Breast epithelium (tissue), 4 donors: ENCODE measurements around the gene UBAC2. TPM values are rescaled to one million over a fixed set of nuclear protein-coding genes. Genes with fewer than 3 reads are reported as not detected.

Experiments
- DNase-seq, 2 donors: peaks; one replicate each; pipeline ENCODE4 v3.0.0-alpha.2; 2019; ENCODE audit warnings: low spot score in 2 of 2
- H3K27ac ChIP-seq, 2 donors: fragments of 200-600 bp; sonication (generic) in 1 of 2; one replicate each; pipeline ENCODE4 v1.5.1; 2016 to 2019; ENCODE audit warnings: mild to moderate bottlenecking in 1 of 2
- H3K27me3 ChIP-seq, 2 donors: fragments of 200-600 bp; sonication (generic) in 1 of 2; one replicate each; pipeline versions ENCODE4 v1.5.1 to v1.6.0; 2017 to 2019; ENCODE audit warnings: control low read depth in 1 of 2, mild to moderate bottlenecking in 1 of 2
- H3K36me3 ChIP-seq: fragments of 200-600 bp; one replicate; pipeline ENCODE4 v1.5.1; 2019
- H3K4me1 ChIP-seq, 2 donors: fragments of 200-600 bp; sonication (generic); one replicate each; pipeline ENCODE4 v1.5.1; 2016 to 2019; ENCODE audit warnings: control low read depth in 1 of 2
- H3K4me3 ChIP-seq, 3 donors: fragments of 200-600 bp; sonication (generic); 1 replicate in 2 of 3; 2 replicates in 1 of 3; pipeline ENCODE4 v1.5.1; 2016 to 2019; ENCODE audit warnings: mild to moderate bottlenecking in 3 of 3, moderate library complexity in 2 of 3
- H3K9me3 ChIP-seq, 2 donors: fragments of 200-600 bp; sonication (generic) in 1 of 2; one replicate each; pipeline ENCODE4 v1.5.1; 2016 to 2019; ENCODE audit warnings: control low read depth in 1 of 2
- CTCF ChIP-seq, 3 donors: fragments of 450-650 bp; IDR thresholded peaks; one replicate each; pipeline ENCODE4 v1.5.1; 2016 to 2017; ENCODE audit warnings: antibody characterized with exemption in 3 of 3, mild to moderate bottlenecking in 3 of 3, moderate library complexity in 3 of 3
- POLR2A ChIP-seq: fragments of 450-650 bp; IDR thresholded peaks from one replicate; pipeline ENCODE4 v1.6.1; 2016; ENCODE audit warnings: antibody characterized with exemption, mild to moderate bottlenecking, moderate library complexity
- POLR2AphosphoS5 ChIP-seq, 3 donors: sonication (generic); formaldehyde crosslinking; IDR thresholded peaks; one replicate each; pipeline ENCODE4 v1.6.1; 2017; ENCODE audit warnings: antibody characterized with exemption in 3 of 3
- intact Hi-C: fragments of 100-400 bp; cut with DNase I; formaldehyde crosslinking; loops from one replicate; pipeline ENCODE4 v1.15.1; 2023; ENCODE audit warnings: low total_unique reads
- total RNA-seq, 3 donors: library from RNA; depleted of rRNA; stranded (reverse); fragments of >200 nt; gene quantifications; one replicate each; pipeline ENCODE4 v1.1.0, GENCODE V29; 2016

Gene UBAC2
- total RNA-seq, 3 donors from 2014 or later = 64.6 to 72.8 (median 65.1) TPM

- no peak for DNase-seq
- Histone ChIP-seq H3K36me3 (no peaks in the 10 kb centered on the region), H3K4me1 (no peaks in the 10 kb centered on the region), H3K27me3 (no peaks in the 10 kb centered on the region), H3K27ac (no peak overlapping the region), H3K9me3 (no peaks in the 10 kb centered on the region), H3K4me3 (no peak overlapping the region)
- intact Hi-C loops = no loop called here
- TF ChIP-seq POLR2A = no peak
- no peak for TF ChIP-seq POLR2AphosphoS5 (IDR thresholded peaks at IDR 0.05)
- no peak for TF ChIP-seq CTCF (IDR thresholded peaks at IDR 0.05)
Measured at GRCh38 chr13:99412856-99413255, 212.2 kb downstream of the UBAC2 start.

DNA sequence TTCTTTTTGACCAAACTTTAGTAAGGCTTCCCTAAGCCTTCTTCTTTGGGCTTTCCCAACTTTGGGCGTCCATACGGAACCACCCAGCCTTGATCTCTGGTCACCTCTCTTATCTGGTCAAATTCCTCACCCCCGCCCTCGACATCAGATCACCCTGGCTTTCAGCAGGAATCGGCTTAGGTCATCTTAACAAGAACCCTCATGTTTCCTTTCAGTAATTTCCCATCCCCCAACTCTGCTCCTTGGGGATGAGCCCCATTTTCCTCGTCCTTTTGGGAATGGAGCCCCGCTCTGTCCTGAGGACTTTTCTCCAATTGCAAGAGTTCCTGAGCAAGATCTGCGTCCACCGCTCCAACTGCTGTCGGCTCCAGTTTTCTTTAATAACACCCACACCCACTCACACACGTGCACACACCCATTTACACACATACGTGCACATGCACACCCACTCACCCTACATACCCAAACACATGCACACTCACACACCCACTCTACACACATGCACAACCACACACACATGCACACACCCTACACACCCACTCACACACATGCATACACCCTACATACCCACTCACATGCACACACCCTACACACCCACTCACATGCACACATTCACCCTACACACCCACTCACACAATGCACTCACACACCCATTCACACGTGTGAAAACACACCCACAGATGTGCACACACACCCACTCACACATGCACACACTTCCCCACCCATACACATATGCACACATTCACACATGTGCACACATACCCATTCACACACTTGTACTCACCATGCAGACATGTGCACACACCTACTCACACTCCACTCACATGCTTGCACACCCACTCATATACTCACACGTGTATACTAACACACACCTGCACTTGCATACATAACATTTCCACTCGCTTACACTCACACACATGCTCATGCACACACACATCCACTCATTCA, 213.7 kb downstream of the UBAC2 start:
- peak in 1 of 2 donors; percentile 17 for DNase-seq
- H3K4me3 ChIP-seq = no peak overlapping the region
- no peaks in the 10 kb centered on the region for H3K9me3 ChIP-seq
- no peaks in the 10 kb centered on the region for H3K4me1 ChIP-seq
- H3K36me3 ChIP-seq = no peaks in the 10 kb centered on the region
- H3K27me3 ChIP-seq = no peaks in the 10 kb centered on the region
- TF ChIP-seq CTCF (IDR thresholded peaks at IDR 0.05) = no peak
- intact Hi-C loops = no loop called here
- no peak overlapping the region for H3K27ac ChIP-seq

- intact Hi-C loops = no loop called here
- H3K4me3 ChIP-seq = no peak overlapping the region
- no peaks in the 10 kb centered on the region for H3K27me3 ChIP-seq
- H3K9me3 ChIP-seq = no peaks in the 10 kb centered on the region
- TF ChIP-seq CTCF (IDR thresholded peaks at IDR 0.05) (no peak), POLR2A (no peak), POLR2AphosphoS5 (IDR thresholded peaks at IDR 0.05) (no peak)
- peak in 1 of 2 donors; percentile 12 for DNase-seq
- H3K27ac ChIP-seq = no peak overlapping the region
- H3K4me1 ChIP-seq = no peaks in the 10 kb centered on the region
- H3K36me3 ChIP-seq = no peaks in the 10 kb centered on the region
Measured at GRCh38 chr13:99415014-99415650, 214.5 kb downstream of the UBAC2 start.

DNA sequence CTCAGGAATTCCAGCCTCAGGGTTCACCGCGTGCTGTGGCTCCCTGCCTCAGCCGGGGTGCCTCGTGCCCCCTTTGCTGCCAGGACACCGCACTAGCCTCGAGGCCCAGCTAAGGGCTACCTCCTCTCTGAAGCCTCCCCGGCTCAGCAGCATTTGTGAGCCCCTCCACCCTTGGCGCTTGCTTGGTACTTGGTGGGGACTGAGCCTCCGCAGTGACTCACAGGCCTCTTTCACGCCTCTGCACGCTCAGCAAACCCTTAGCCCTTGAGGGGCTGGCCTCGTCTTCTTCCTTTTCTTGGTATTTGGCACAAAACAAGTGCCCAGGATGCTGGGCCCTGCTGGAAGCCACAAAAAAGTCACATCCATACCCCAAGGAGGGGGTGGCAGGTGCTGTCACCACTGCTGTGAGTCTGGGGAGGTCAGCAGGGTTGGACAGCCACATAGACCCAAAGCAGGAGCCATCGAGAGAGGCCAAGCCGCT, 215.2 kb downstream of the UBAC2 start:
- DNase-seq = peak in 1 of 2 donors; percentile 41
- intact Hi-C loops = no loop called here
- no peaks in the 10 kb centered on the region for H3K9me3 ChIP-seq

More for the DNA sequence above, 215.2 kb downstream of the UBAC2 start:
- Histone ChIP-seq H3K27ac (no peak overlapping the region), H3K4me3 (no peak overlapping the region), H3K27me3 (no peaks in the 10 kb centered on the region), H3K4me1 (no peaks in the 10 kb centered on the region), H3K36me3 (no peaks in the 10 kb centered on the region)
- TF ChIP-seq POLR2A = no peak
- no peak for TF ChIP-seq CTCF (IDR thresholded peaks at IDR 0.05)
- no peak for TF ChIP-seq POLR2AphosphoS5 (IDR thresholded peaks at IDR 0.05)
